Measurements from ENCODE around the gene TP53I11. TPM values are rescaled to one million over a fixed set of nuclear protein-coding genes. Genes with fewer than 3 reads are reported as not detected.

The TP53I11 gene
- total and polyA plus RNA-seq, 2 experiments from 2014 or later, result 59.9 to 117 TPM

GRCh38 chr11:44980533-44981427, 30.1 kb upstream of the TP53I11 start:
- DNase-seq, result no peak
- WGBS, 2 experiments (ENCODE audit: low coverage in 1 of 2, low lambda C conversion rate in 2 of 2, missing lambda C conversion rate in 2 of 2), result 66 to 68% methylated on average over 15 of the region's 15 CpGs
- Histone ChIP-seq H3K9me3 (ENCODE audit: low read depth) (no peaks in the 10 kb centered on the region), H3K79me2 (ENCODE audit: insufficient read depth) (no peaks in the 10 kb centered on the region), H3K4me1 (ENCODE audit: insufficient read depth) (no peaks in the 10 kb centered on the region), H3K4me2 (ENCODE audit: unreplicated experiment) (no peak overlapping the region), H2AFZ (no peak overlapping the region), H3K27me3 (replicated peaks; ENCODE audit: insufficient read depth) (peaks cover 13% of the 10 kb centered on the region), H4K20me1 (ENCODE audit: insufficient read depth) (no peaks in the 10 kb centered on the region), H3F3A (ENCODE audit: insufficient read depth) (no peaks in the 10 kb centered on the region), H3K27ac (no peak overlapping the region), H3K4me3 (no peak overlapping the region), H3K9me2 (ENCODE audit: insufficient read depth) (no peaks in the 10 kb centered on the region), H3K9ac (no peak overlapping the region), H3K36me3 (ENCODE audit: low read depth) (no peaks in the 10 kb centered on the region)
- in situ Hi-C loops (cut with MboI), result no loop called here
- TF ChIP-seq EZH2phosphoT487 (IDR thresholded peaks at IDR 0.05; ENCODE audit: insufficient read depth, low read depth) (no peak), EZH2 (IDR thresholded peaks at IDR 0.05; ENCODE audit: insufficient read depth, poor library complexity, severe bottlenecking) (no peak)

DNA sequence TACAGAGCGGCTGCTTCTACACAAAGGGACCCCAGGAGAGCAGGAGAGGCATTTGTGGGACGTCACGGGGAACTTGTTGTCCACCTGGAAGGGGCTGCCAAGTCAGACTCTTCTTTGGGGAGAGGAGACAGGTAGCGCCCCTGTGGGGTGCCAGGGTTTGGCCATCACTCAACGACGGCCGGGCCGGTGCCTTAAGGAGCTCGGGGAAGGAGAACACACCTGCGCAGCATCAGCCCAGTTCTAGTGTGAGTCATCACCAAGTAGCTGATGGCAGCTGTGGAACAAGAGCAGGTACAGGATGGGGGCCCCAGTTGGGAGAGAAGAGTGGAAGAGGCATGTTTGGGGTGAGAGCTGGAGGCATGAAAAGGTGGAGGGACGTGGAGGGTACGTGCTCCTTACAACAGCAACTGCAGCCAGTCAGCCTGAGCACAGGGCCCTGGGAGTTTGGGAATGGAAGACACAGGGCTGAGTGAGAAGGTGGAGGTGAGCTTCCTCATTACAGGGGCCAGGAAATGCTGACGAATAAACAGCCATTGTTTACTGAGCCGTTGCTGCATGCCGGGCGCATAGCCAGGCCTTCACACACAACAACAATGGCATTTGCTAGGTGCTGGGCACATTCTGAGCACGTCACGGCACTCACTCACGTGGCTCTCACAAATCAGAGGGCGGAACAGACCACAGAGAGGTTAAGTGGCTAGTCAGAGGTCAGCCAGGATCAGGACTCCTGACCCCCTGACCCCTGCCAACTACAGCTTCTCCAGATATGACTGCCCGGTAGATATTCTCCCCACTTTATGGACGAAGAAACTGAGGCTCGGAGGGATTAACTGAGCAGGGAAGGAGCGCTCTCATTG, 29.1 kb upstream of the TP53I11 start:
- Histone ChIP-seq H3K27ac (no peak overlapping the region), H3F3A (ENCODE audit: insufficient read depth) (no peaks in the 10 kb centered on the region), H3K4me1 (ENCODE audit: insufficient read depth) (no peaks in the 10 kb centered on the region), H4K20me1 (ENCODE audit: insufficient read depth) (no peaks in the 10 kb centered on the region), H3K4me2 (ENCODE audit: unreplicated experiment) (no peak overlapping the region), H3K9ac (no peak overlapping the region), H3K79me2 (ENCODE audit: insufficient read depth) (no peaks in the 10 kb centered on the region), H3K36me3 (ENCODE audit: low read depth) (no peaks in the 10 kb centered on the region), H3K4me3 (no peak overlapping the region), H2AFZ (no peak overlapping the region), H3K27me3 (replicated peaks; ENCODE audit: insufficient read depth) (peaks cover 7% of the 10 kb centered on the region; the same call in 1 of the 2 replicates), H3K9me2 (ENCODE audit: insufficient read depth) (no peaks in the 10 kb centered on the region), H3K9me3 (ENCODE audit: low read depth) (no peaks in the 10 kb centered on the region)
- DNase-seq, result no peak
- in situ Hi-C loops (cut with MboI), result loop anchor here (5.0 kb wide), 1 partner anchor 52 kb away; no protein-coding TSS in a partner anchor
- WGBS, 2 experiments (ENCODE audit: low coverage in 1 of 2, low lambda C conversion rate in 2 of 2, missing lambda C conversion rate in 2 of 2), result 77 to 80% methylated on average over 24 of the region's 24 CpGs
- TF ChIP-seq EZH2phosphoT487 (IDR thresholded peaks at IDR 0.05; ENCODE audit: insufficient read depth, low read depth), result no peak
- no peak for TF ChIP-seq EZH2 (IDR thresholded peaks at IDR 0.05; ENCODE audit: insufficient read depth, poor library complexity, severe bottlenecking)

DNA sequence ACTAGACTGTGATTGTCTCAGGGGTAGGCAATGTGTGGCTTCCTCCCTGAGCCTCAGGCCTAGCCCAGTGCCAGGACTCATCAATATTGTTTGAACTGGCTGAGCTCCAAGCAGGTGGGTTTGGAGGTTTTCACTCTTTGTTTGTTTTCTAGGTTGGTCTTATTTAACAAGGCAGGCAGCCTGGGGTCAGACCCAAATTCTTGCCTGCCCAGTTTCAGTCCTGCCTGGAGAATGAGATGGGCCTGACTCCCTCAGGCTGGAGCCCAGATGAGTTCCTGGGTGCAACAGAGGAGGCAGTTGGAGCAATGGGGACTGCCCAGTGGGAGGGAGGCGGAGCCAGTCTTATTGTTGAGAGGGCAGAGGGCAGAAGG, 28.3 kb upstream of the TP53I11 start:
- no peaks in the 10 kb centered on the region for H3K79me2 ChIP-seq (ENCODE audit: insufficient read depth)

DNA sequence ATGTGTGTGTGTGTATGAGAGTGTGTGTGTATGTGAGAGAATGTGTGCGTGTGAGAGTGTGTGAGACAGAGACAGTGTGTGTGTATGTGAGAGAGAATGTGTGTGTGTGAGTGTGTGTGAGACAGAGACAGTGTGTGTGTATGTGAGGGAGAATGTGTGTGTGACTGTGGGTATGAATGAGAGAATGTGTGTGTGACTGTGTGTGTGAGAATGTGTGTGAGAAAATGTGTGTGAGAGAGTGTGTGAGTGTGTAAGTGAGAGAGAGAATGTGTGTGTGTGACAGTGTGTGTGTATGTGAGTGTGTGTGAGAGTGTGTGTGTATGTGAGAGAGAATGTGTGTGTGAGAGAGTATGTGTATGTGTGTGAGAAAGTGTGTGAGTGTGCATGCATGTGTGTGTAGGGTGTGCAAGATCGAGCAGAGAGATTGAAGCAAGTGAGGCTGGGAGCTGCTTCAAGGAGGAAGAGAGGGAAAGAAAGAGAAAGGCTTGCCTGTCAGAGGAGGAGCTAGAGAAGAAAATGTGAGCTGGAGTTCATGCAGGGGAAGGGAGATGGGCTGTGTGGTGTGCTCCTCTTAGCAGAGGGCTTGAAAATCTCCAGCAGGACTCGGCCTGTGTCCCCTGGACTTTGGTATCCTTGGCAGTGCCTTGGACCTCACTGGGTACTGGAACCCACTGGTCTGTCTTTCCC, 27.7 kb upstream of the TP53I11 start:
- TF ChIP-seq EZH2 (IDR thresholded peaks at IDR 0.05; ENCODE audit: insufficient read depth, poor library complexity, severe bottlenecking) (no peak), EZH2phosphoT487 (IDR thresholded peaks at IDR 0.05; ENCODE audit: insufficient read depth, low read depth) (no peak)
- no peaks in the 10 kb centered on the region for H3K9me3 ChIP-seq (ENCODE audit: low read depth)
- H3K4me3 ChIP-seq, result no peak overlapping the region
- no peaks in the 10 kb centered on the region for H3F3A ChIP-seq (ENCODE audit: insufficient read depth)
- 63 to 70% methylated on average over 3 of the region's 3 CpGs for WGBS, 2 experiments (ENCODE audit: low coverage in 1 of 2, low lambda C conversion rate in 2 of 2, missing lambda C conversion rate in 2 of 2)
- H3K9me2 ChIP-seq (ENCODE audit: insufficient read depth), result no peaks in the 10 kb centered on the region
- no peaks in the 10 kb centered on the region for H3K36me3 ChIP-seq (ENCODE audit: low read depth)
- no peak overlapping the region for H2AFZ ChIP-seq
- peaks cover 7% of the 10 kb centered on the region; the same call in 1 of the 2 replicates for H3K27me3 ChIP-seq (replicated peaks; ENCODE audit: insufficient read depth)
- in situ Hi-C loops (cut with MboI), result loop anchor here (5.0 kb wide), 1 partner anchor 51 kb away; no protein-coding TSS in a partner anchor
- no peak overlapping the region for H3K4me2 ChIP-seq (ENCODE audit: unreplicated experiment)
- no peaks in the 10 kb centered on the region for H4K20me1 ChIP-seq (ENCODE audit: insufficient read depth)
- DNase-seq, result no peak
- no peaks in the 10 kb centered on the region for H3K4me1 ChIP-seq (ENCODE audit: insufficient read depth)
- H3K79me2 ChIP-seq (ENCODE audit: insufficient read depth), result no peaks in the 10 kb centered on the region
- no peak overlapping the region for H3K9ac ChIP-seq
- H3K27ac ChIP-seq, result no peak overlapping the region

More for the DNA sequence above, 28.3 kb upstream of the TP53I11 start:
- DNase-seq, result no peak
- no peaks in the 10 kb centered on the region for H3F3A ChIP-seq (ENCODE audit: insufficient read depth)
- no peaks in the 10 kb centered on the region for H3K4me1 ChIP-seq (ENCODE audit: insufficient read depth)
- peaks cover 7% of the 10 kb centered on the region; the same call in 1 of the 2 replicates for H3K27me3 ChIP-seq (replicated peaks; ENCODE audit: insufficient read depth)
- no peak overlapping the region for H3K4me2 ChIP-seq (ENCODE audit: unreplicated experiment)
- H2AFZ ChIP-seq, result no peak overlapping the region
- H3K36me3 ChIP-seq (ENCODE audit: low read depth), result no peaks in the 10 kb centered on the region
- H3K9me2 ChIP-seq (ENCODE audit: insufficient read depth), result no peaks in the 10 kb centered on the region
- 75 to 100% methylated on average over 1 of the region's 1 CpG for WGBS, 2 experiments (ENCODE audit: low coverage in 1 of 2, low lambda C conversion rate in 2 of 2, missing lambda C conversion rate in 2 of 2)
- H3K9ac ChIP-seq, result no peak overlapping the region
- in situ Hi-C loops (cut with MboI), result loop anchor here (5.0 kb wide), 1 partner anchor 52 kb away; no protein-coding TSS in a partner anchor
- no peak overlapping the region for H3K27ac ChIP-seq
- no peaks in the 10 kb centered on the region for H3K9me3 ChIP-seq (ENCODE audit: low read depth)
- no peak overlapping the region for H3K4me3 ChIP-seq
- TF ChIP-seq EZH2phosphoT487 (IDR thresholded peaks at IDR 0.05; ENCODE audit: insufficient read depth, low read depth) (no peak), EZH2 (IDR thresholded peaks at IDR 0.05; ENCODE audit: insufficient read depth, poor library complexity, severe bottlenecking) (no peak)
- H4K20me1 ChIP-seq (ENCODE audit: insufficient read depth), result no peaks in the 10 kb centered on the region
